GM21786 (cell line): Measurements from ENCODE around the gene PRKG1.

ENCODE experiments used
- ATAC-seq: cut with Tn5 transposase; IDR thresholded peaks from one replicate; pipeline ENCODE4 v1.9.1; 2021; ENCODE audit not compliant: unreplicated experiment

PRKG1 gene

DNA sequence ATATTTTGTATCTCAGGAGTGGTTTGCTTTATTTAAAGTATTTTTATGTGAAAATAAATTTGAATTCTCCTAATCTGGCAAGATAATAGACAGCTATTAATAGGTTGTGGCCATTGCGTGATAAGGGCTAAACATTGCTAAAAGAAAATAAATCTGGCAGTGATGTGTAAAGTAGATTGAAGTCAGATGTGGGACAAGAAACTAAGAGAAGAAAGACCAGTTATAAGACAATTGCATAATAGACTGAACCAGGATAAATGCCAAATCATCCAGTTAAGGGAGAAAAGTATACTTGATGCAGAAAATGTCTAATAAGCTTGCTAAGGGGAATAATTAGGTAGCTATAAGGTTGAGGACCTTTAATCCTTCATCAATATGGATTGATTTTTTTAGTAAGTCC is 822.6 kb downstream of the PRKG1 start:
- no peak for ATAC-seq

DNA sequence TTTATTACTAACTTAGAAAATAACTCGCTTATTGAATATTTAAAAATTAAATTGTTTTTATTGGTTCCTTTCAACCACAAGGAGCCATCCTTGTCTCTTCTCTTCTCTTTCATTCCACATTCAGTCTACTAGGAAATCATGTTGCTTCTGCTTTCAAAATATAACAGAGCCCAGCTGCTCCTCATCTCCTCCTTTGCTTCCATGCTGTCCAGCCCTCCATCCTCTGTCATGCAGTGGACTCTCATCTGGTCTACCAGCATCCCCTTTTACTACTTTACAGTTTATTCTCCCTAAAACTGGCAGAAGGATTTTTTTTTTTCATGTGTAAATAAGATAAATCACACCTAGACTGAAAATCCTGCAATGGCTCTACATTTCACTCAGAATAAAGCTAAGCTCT is 823.3 kb downstream of the PRKG1 start:
- no peak for ATAC-seq

DNA sequence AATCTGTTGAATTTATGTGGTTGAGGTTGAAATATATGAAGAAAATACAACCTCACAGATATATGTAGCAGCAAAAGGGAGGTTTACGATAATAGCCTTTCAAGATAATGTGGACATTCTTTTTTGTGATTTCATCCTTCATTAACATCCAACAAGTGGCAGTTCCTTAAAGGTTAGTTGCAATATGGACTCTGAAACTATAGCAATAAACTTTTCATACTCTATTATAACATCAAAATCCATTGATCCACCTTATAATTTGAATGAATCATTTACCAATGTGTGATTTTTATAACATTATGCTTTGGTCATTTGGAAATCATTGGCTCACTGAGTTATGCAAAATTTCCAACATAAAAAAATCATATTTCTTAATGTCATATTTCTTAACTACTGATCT is 825.9 kb downstream of the PRKG1 start:
- no peak for ATAC-seq

DNA sequence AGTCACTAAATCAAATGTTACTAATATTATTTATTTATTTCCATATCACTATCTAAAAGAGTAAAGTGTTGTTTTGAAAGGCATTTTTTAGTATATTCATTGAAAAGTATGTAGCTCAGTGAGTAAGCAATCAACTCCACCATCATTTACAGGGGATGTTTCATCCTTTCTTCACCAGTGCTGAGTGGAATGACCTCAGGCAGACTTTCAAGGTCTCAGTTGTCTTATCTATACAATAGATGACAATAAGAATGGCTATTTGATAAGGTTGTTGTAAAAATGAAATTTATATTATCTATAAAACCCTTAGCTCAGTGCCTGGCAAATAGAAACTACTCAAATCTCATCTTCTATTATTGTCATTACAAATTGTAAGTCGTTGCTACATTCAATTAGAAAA is 829.4 kb downstream of the PRKG1 start:
- ATAC-seq: no peak

DNA sequence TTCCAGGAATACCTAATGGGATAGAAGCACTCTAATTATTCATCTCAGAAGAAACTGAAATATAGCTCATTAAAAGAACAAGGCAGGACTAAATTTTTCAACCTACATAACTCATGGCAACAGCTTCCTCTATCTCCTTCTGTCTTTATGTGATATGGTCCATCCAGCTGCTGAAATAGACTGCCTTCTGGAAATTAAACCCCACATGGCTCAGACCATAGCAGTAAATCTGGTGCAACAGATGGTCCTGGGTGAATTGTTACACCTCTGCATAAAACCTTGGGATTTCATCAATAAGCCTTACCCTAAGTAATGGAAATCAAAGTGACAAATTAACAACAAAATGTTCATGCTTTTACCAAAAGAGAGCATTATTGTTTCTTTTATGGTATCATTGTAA is 830.7 kb downstream of the PRKG1 start:
- ATAC-seq: no peak

DNA sequence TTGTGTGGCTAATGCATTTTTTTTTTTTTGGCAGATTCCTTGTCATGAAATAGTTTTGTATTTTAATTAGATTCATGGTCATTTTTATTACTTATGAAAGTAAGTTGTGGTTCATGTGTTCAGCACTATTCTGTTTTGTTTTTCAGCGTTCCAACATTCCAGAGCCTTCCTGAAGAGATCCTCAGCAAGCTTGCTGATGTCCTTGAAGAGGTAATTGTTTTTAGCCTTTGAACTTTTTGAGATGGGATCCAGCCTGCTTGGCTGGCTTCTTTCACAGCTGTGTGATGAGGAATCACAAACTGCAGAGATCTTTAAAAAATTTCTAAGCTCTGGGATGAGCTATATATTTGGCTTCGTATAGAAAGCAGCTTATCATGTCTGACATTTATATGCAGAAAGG is 833.1 kb downstream of the PRKG1 start:
- no peak for ATAC-seq

DNA sequence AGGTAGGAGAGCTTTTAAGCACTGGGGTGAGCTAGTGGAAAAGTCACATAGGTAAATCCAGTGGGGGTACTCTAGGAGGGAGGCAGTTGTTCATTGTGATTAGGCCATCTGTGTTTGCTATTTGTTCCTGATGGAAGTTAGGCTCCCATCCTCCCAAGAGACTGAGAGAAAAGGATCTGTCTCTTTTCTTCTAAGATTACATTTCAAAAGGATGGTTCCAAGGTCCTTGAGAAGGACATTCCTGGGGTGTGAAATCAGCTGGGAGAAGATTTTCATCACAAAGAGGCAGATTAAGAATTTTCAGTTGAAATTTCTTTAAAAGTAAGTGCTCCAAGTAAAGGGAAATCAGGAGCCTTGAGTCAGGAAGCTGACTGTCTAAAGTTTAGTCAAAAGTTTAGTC is 835.9 kb downstream of the PRKG1 start:
- no peak for ATAC-seq

DNA sequence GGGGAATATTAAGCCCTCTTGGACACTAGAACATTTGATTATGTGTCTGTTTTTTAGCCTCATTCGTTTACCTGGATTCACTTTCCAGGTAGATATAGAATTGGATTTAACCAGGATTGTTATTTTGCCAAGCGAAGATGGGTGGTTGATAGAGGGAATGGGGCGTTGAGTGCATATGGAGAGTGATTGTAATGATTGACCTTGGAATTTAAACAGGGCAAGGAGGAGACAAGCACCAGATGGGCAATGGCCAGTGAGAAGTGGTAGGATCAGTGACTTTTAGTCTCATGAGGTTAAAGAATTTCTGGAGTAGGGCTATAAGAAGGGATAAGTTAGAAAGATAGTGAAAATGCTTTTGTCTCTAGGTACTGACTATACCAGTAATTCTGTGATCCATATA is 836.3 kb downstream of the PRKG1 start:
- ATAC-seq: no peak

DNA sequence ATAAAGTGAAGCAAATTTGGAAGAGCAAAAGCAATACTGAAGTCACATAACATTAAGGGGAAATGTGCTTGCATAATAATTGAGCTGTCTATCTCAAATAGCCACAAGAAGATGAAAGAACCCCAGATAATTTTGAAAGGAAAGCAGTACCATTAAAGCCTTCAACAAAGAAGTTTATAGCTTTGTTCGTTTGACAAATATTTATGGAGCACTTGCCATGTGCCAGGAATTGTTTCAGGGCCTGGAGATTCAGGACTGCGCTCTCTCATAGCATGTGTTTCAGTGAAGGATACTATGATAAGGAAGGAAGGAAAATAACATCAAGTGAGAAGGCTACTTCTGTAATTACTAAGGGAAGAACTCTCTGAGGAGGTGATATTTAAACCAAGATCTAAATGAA is 837.4 kb downstream of the PRKG1 start:
- ATAC-seq: no peak

DNA sequence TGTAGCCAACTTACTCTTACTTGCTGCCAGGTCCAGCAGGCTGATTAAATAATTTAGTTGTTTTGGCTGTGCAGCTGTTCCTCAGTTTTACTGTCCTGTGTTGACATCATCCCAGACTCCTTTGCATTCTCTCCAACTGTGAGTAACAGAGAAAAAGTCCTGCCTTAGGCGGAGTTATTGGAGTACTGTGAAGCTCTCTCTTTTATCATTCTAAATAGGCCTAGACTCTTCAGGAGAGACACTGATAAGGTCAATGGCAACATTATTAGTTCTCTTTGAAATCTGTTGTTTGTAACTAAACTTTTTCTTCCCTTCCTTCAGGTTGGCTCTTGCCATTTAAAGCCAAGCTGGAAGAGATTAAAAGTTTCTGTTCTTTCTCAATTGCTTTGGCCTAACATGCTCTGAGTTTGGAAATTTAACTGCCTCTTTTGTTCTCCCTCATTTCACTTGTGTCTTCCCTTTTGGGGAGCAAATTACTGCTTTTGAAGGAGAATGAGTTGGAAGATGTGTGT is 840.8 kb downstream of the PRKG1 start:
- ATAC-seq: no peak

DNA sequence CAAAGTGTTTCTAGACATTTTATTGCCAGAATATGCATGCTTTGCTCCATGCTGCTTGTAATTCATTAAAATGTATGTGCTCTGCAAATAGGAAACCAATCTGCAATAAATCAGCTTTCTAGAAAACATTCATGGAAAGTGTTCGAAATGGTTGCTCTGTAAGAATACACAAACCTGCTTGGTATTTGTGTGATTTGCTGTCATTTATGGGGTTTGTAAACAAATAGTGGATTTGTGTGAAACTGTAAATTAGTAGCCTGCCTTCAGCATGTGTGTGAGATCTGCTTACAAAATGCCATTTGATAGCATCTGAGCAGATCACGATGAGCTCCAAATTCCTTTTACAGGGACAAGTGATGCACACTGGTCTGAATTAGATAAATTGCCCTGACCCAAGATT is 844.2 kb downstream of the PRKG1 start:
- ATAC-seq: no peak

DNA sequence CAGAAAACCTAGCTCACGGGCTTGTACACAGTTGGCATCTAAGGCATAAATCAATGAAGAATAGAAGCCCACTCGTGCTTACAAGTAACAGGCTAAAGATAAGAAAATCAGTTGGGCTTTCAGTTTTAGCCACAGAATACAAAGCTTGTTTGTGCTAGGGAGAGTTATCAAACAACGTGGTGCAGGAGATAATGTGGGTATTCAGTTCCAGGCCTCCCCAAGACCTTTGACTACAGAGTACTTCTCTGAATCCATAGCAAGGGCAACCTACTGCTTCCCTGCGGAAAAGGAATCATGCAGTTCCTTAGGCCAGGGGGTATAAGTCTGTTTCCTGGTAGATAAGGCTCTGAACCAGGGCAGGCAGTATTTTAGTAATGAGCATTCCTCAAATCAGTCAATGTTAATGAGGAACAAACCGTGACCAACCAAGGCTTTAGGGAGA is 844.6 kb downstream of the PRKG1 start:
- ATAC-seq: no peak

DNA sequence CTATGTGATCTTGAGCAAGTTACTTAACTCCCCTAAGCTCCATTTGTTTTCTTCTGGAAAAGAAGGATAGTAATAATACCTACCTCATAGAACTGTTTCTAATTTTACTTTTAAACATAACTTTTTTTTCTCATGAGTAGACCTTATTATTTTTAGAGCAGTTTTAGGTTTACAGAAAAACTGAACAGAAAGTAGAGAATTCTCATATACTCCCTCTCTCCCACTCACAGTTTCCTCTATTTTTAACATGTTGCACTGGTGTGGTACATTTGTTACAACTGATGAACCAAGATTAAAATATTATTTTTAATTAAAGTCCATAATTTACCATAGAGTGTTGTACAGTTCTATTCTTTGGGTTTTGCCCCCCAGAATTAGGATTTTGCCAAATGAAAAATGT is 846.4 kb downstream of the PRKG1 start:
- ATAC-seq: no peak

DNA sequence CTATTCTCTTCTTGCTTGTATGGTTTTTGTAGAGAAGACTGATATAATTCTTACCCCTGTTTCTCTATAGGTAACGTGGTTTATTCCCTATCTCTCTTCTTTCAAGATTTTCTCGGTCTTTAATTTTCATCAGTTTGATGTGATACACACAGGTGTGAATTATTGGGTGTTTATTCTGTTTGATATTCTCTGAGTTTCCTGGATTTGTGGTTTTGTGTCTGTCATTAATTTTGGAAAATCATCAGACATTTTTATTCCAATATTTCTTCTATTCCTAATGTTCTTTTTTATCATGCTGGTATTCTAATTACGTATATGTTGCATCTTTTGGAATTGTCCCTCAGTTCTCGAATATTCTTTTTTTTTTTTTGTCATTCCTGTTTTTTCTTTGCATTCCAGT is 850.1 kb downstream of the PRKG1 start:
- no peak for ATAC-seq

DNA sequence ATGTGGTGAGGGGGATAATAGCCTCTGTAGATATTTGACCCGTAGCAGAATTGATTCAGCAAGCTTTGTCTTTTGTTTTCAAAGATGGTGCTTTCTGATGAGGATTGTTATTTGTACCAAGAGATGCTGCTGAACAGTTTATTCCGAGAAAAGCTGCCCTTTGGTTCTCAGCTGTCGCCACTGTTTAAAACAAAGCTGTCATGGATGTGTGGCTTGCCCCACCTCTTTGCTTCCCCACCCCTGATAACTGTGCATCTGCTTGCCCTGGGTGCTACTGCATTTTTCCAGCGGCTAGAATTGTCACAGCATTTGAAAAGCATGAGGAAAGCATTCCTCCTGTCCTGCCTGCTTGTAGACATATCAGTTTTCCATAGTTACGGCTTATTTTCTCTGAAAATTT is 852.0 kb downstream of the PRKG1 start:
- no peak for ATAC-seq

DNA sequence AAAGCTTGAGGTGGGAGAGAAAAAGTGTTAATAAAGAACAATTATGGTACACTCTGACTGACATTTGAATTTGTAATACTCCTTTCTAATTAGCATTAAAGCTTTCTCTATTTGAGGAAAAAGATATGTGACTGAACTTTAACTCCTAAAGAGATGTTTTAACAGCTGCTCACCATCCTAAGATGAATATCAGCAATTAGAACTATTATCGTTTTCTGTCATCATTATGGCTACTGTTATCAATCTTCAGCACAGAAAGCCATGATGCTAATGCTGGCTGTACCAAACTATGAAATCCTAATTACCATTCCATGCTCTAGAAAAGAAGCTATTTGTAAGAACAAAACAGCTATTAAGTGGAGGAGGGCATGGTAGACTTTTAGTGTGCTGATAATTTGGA is 853.9 kb downstream of the PRKG1 start:
- ATAC-seq: no peak

DNA sequence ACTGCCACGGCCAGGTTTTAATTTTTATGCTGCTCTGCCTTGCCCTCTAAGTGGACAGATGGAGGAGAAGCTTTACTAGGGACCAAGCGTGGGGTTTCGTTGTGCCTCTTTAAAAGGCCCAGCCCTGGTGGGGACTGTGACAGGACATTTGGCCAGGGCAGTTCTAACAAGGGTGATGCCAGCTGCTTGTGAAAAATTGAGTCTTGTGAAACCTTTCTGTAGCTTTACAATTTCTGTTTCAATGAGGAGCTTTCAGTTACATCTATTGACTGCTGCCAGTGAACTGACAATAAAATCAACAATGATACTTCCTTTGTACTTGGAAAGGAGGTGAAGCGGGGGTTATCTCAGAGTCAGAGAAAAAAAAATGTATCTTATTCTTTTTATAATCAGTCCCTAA is 858.2 kb downstream of the PRKG1 start:
- ATAC-seq: no peak

DNA sequence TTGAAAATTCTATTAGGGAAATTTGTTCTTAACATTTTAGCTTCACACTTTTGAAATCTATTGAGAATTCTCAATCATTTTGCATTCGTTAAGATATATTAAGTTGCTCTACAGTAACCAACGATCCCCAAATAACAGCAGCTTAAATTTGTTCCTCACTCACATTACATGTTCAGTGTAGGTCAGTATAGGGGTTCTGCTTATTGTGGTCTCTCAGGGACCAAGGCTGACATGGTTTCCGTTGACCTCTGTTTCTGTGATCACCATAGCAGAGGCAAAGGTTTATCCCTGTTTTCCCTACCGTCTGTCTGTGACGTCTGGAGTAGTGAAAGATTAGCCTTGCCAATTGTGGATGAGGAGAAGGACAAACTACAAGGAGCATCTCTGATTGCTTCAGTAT is 860.1 kb downstream of the PRKG1 start:
- no peak for ATAC-seq

DNA sequence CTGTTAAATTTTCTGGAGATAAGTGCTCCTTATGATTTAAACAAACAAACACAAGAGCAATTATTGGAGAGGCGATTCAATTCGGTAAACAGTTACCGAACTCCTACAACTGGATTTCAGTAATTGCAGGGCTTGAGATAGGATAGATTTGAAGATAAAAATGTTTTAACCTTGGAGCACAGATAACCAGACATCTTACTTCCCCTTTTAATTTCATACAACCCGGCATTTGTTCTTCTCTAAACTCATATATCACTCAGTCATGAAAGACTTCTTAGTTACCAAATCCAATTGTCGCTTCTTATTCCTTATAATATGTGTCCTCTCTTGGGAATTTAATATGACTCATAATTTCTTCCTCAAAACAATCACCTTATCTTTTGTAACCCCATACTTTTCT is 861.1 kb downstream of the PRKG1 start:
- ATAC-seq: no peak

DNA sequence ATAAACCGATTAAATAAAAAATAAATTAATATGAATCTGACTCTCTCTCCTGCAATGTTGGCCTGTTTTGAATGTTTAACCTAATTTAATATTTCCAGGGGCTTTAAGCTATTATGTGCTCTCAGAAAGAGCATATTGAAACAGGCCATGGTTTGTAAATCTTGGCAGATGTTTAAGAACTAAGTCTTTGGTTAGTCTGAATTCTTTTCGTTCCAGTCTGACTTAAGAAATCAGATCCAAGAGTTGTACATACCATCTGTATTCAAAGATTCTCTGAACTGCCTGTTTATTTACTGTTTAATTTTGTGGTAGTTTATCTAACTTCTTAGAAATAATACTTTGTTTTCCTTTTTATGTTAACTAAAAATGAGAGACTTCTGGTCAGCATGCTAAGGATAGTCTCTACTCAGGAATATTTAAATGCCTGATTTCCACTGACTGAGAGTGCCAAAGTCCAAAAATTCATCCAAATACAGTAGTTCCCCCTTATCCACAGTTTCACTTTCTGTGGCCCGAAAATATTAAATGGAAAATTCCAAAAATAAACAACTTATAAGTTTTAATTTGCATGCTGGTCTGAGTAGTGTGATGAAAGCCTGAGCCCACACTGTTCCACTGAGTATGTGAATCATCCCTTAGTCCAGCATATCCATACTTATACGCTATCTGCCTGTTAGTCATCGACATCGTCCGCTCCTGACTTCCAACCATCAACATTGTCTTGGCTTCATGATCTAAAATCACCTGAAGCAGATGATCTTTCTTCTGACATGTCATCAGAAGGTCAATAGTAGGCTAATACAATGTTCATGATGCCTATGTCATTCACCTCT is 863.2 kb downstream of the PRKG1 start:
- ATAC-seq: no peak

DNA sequence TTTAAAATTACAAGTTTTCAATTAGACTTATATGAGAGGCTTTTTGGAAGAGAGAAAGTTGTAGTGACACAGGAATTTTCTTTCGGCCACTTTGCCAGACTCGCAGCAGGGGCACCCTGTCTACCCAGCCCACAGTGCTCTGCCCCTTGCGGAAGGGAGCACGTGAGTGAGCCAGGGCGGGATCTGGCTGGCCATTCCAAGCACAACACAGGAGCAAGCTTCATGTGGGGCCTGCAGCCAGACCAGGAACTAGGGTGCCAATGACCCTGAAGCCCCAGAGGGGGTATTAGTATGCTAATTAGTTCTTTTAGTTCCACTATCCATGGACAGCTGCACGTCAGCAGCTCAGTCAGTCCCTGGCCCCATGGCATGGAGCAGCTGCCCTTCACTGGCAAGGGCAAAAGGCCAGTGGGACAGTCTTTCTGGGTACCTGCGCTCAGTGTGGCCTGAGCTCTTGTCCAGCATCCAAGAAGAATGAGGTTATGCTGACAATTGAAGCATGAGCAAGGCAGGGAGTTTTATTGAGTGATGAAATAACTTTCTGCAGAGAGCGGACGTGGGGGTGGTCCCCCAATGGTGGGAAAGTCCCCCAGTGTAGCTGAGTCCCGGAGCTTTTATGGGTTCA is 876.2 kb downstream of the PRKG1 start:
- no peak for ATAC-seq

DNA sequence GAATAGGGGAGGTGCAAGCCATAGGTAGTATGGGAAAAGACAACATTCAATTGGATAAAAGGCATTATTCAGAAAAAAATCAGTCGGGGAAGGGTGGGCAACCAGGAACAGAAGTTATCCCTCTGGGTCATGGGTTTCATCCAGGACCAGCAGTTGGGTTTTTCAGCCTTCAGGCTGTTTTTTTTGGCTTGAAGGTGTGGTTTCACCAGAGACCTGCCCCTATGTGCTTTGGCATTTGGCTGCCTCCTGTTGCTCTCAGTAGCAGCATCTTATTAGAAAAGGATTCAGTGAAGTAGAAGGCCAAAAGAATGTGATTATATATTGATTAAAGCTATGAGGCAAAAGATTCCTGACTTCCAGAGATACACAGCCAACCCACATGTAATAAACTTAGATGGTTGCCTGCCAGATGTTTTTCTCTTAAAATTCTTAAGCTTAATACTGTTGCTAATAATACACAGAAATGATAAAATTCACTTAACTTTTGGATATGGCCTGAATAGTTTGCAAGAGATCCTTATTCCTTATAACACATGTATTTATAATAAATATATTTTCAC is 876.8 kb downstream of the PRKG1 start:
- ATAC-seq: no peak
